GM21529 (cell line): ENCODE data around the gene U2AF2.

Experiments
- ATAC-seq: cut with Tn5 transposase; IDR thresholded peaks from one replicate; pipeline ENCODE4 v1.9.1; 2021; ENCODE audit not compliant: unreplicated experiment

Gene U2AF2

DNA sequence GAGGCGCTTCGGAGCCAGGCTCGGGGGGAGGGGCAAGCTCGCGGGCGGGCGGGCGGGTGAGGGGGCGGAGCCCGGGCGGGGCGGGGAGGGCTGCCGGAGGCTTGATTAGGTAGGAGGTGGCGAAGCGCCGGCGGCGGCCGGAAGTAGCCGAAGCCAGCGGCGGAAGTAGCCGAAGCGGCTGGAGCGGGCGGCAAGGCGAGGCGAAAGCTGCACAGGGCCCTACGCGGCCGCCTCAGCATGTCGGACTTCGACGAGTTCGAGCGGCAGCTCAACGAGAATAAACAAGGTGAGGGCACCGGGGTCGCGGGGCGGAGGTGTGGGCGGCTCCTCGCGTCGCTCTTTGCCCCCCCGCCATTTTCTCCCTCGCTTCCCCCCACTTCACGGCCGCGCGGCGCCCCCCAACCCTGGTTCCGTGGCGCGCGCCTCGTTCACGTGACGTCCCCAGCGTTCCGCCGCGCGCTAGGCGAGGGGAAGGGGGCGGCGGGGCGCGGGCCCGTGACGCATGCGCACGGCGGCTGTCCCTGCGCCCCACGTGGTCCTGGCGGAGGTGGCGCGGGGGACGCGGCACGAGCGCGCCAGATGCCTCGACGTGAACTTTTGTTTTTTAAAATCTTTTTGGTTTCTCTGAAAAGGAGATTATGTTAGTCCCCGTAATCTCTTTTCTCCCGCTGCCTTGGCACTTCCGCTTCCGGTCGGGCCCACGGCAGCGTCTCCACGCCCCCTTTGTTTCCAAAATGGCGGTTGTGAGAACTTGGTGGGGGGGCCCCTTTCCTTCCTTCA is at the start of gene U2AF2:
Gene U2AF2 (plus strand): TSS at position 168 of the 780 bp plus-strand sequence. CDS start 70 bp downstream, at position 238.
- ATAC-seq = peak; percentile 32

DNA sequence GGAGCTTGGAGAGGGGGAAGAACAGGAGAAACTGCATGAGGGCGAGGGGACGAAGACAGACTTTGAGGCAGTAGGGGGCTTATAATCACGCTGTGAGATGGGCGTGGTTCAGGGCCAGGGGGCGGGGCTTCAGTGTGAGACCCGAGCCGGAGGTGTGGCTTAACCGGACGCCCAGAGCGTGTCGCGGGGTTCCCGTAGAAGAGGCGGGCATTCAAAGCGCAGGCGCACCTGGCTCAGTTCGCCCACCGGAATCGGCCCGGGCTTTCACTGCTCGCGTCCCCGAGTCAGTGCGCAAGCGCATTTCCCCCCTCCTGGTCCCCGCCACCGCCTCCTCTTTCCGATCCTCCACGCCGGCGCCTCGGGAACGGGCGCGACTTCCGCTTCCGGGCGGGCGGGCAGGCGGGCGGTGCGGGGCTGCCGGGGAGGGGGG is 49.6 kb upstream of the U2AF2 start:
- ATAC-seq = peak; percentile 67

DNA sequence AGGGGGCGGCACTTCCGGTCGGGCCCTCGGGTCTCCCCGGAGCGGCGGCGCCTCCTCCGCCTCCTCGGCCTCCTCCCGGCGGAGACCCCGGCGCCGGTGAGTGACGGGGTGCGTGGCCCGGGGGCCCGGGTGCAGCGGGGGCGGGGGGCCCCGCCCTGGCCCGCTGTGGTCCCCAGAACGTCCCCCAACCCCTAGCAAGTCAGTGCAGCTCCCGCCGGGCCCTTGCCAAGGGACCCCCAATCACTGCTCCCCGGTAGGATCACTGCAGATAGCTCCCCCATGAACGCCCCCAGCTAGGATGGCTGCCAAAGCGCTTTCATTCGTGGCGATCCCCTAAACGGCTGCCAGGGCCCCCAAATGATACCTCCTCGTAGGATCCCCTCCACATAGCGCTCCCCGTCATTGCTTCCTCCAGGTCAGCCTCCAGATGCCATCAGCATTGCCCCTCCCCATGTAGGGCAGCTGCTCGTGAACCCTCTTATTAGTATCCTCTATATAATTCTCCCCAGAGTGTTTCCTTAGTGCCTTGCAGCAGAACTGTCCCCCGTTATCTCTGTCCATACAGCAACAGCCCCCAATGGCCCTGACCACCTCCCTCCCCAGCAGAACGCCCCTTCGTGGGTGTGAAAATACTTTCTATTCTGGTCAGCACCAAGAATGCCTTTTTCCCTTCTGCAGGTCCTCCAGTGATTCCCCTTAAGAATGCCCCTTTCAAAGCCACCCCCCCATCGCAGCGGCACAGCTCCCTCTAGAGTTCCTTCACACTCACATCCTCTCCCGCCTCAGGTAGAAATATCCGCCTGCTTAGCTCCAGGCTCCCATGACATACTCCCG is 49.0 kb upstream of the U2AF2 start, which contains the start of gene ZNF865:
Gene ZNF865 (plus strand): TSS at position 11 of the 834 bp plus-strand sequence. CDS start 7,972 bp downstream, outside the sequence.
- peak; percentile 1 for ATAC-seq

DNA sequence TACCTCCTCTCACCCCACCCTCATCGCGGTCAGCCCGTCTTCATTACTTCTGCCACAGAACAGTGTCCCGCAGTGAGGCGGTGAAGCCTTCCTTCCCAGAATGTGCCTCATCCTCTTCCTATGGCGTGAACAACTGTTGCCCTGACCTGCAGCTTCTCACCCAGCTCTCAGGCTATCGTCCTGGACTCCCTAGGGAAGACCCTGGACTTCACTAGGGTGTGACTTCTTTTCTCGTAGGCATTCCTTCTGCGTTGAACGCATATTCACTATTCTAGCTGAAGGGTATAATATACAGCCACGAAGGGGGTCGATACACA is 48.4 kb upstream of the U2AF2 start:
- no peak for ATAC-seq

DNA sequence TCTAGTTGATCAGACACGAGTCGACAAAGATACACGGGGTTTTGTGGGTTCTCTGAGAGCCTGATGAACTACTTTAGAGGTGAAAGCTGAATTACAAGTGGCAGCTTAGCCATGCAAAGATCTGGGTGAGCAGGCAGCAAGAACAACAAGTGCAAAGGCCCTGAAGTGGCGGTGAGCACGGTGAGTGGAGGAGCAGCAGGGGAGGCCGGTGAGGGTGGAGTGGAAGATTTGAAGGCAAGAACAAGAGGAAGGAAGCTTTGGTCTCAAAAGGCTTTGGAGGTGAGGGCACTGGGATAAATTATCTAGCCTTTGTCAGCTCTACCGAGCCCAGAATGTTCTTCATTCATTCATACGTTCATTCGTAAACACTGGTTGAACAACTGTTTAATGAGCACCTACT is 48.0 kb upstream of the U2AF2 start:
- no peak for ATAC-seq

DNA sequence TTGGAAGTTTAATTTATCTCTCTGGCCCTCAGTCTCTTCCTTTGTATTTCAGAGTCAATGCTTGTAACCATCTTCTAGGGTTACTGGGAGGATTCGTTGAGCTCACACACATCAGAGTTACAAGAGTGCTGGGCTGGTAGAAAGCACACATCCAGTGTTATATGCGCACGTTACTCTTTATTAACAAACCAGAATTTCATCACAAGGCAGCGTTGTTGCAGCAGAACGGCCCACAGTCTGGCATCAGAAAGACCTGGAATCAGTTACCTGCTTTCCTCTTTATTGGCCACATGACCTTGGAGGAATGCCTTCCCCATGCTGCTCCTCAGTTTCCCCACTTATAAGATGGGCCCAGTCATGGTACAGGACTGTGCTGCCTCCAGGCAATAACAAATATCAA is 45.5 kb upstream of the U2AF2 start:
- ATAC-seq = no peak

DNA sequence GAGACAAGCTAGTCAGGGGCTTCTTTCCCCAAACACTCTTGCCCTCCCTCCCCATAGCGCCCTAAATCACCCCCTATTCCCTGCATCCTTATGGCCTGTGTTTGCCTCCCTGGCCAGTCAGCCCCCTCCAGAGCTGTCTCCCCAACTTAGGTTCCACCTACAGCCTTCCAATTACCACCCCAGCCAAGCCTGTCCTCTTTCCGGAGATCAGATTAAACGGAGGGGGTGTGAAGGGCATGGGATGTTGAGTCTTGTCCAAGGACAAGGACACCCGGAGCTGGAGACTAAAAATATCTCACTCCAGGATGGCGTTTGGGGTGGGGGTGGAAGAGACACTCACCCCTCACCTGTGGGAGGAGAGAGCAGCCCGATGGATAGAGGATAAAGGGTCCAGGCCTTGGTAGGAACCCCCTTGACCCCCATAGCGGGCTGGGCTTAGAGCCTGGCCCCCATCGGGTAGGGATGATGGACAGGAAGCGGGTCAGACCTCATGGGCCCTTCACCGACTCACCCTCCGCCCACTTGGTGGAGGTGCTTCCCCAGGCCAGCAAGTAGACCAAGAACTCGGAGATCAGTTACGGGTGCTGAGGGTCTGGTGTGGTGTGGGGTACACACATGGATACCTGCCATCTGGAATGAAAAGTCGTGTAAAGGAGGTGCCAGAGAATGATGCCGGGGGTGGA is 43.4 kb upstream of the U2AF2 start:
- ATAC-seq = no peak

DNA sequence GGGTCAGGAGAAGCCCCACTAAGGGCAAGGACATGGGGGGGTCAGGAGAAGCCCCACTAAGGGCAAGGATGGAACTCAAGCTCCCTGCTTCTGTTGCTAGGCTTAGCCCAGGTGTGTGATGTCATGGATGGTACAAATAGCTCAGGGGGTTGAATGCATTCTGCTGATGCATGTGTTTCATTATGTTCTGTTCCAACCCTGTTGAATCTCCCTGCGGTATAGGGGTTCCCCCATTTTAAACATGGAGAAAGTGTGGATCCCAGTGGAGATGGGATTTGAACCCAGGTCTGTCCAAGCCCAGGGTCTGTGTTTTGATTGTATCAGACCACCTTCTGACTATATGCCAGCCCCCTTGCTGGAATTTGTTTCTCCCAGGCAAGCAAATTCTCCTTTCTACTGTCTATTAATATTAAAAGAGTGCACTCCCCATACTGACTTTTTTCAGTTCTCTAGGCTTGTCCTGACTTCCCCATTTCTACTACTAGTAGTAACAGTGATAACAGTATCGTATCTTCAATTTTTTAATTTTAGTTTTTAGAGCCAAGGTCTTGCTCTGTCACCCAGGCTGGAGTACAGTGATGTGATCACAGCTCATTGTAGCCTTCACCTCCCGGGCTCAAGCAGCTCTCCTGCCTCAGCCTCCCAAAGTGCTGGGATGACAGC is 42.7 kb upstream of the U2AF2 start:
- no peak for ATAC-seq

DNA sequence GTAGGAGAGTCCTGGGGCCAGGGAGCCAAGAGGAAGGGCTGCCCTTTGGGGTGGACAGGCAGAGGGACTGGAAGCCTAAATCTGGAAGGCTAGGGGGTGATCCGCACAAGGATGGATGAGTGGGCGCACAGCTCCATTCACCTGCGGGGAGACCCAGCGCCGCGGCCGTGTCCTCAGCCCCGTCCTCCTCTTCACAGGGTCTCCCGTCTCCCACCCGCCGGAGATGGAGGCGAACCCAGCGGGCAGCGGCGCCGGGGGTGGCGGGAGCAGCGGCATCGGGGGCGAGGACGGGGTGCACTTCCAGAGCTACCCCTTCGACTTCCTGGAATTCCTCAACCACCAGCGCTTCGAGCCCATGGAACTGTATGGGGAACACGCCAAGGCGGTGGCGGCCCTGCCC is 41.4 kb upstream of the U2AF2 start:
- no peak for ATAC-seq

DNA sequence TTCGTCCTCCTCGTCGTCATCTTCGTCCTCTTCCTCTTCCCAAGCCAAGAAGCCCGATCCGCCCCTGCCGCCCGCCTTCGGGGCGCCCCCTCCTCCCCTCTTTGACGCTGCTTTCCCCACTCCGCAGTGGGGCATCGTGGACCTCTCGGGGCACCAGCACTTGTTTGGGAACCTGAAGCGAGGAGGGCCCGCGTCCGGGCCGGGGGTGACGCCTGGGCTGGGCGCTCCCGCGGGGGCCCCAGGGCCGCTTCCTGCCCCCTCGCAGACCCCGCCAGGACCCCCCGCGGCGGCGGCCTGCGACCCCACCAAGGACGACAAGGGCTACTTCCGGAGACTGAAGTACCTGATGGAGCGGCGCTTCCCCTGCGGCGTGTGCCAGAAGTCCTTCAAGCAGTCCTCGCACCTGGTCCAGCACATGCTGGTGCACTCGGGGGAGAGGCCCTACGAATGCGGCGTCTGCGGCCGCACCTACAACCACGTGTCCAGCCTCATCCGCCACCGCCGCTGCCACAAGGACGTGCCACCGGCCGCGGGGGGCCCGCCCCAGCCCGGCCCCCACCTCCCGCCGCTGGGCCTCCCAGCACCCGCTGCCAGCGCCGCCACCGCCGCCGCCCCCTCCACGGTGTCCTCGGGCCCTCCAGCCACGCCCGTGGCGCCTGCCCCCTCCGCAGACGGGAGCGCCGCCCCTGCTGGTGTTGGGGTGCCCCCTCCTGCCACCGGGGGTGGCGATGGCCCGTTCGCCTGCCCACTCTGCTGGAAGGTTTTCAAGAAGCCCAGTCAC is 40.7 kb upstream of the U2AF2 start:
- ATAC-seq = no peak

DNA sequence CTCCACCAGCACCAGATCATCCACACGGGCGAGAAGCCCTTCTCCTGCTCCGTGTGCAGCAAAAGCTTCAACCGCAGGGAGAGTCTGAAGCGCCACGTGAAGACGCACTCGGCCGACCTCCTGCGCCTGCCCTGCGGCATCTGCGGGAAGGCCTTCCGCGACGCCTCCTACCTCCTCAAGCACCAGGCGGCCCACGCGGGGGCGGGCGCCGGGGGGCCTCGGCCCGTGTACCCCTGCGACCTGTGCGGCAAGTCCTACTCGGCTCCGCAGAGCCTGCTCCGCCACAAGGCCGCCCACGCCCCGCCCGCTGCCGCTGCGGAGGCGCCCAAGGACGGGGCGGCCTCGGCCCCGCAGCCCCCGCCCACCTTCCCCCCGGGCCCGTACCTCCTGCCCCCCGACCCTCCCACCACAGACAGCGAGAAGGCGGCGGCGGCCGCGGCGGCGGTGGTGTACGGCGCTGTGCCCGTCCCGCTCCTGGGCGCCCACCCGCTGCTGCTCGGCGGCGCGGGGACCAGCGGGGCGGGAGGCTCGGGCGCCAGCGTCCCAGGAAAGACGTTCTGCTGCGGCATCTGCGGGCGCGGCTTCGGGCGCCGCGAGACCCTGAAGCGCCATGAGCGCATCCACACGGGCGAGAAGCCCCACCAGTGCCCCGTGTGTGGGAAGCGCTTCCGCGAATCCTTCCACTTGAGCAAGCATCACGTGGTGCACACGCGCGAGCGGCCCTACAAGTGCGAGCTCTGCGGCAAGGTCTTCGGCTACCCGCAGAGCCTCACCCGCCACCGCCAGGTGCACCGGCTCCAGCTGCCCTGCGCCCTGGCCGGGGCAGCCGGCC is 39.9 kb upstream of the U2AF2 start:
- no peak for ATAC-seq

DNA sequence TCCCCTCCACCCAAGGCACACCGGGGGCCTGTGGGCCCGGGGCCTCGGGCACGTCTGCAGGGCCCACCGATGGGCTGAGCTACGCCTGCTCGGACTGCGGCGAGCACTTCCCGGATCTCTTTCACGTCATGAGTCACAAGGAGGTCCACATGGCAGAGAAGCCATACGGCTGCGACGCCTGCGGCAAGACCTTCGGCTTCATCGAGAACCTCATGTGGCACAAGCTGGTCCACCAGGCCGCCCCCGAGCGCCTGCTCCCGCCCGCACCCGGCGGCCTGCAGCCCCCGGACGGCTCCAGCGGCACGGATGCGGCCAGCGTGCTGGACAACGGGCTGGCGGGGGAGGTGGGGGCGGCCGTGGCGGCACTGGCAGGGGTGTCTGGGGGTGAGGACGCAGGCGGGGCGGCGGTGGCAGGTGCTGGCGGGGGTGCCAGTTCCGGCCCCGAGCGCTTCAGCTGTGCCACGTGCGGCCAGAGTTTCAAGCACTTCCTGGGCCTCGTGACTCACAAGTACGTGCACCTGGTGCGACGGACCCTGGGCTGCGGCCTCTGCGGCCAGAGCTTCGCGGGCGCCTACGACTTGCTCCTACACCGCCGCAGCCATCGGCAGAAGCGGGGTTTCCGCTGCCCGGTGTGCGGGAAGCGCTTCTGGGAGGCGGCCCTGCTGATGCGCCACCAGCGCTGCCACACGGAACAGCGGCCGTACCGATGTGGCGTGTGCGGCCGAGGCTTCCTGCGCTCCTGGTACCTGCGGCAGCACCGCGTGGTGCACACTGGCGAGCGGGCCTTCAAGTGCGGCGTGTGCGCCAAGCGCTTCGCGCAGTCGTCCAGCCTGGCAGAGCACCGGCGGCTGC is 39.1 kb upstream of the U2AF2 start:
- ATAC-seq = no peak

DNA sequence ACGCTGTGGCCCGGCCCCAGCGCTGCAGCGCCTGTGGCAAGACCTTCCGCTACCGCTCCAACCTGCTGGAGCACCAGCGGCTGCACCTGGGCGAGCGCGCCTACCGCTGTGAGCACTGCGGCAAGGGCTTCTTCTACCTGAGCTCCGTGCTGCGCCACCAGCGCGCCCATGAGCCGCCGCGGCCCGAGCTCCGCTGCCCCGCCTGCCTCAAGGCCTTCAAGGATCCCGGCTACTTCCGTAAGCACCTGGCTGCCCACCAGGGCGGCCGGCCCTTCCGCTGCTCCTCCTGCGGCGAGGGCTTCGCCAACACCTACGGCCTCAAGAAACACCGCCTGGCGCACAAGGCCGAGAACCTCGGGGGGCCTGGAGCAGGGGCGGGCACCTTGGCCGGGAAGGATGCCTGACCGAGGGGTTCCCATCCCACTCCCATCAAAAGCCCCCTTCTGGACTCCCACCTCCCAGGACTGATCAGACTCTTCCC is 38.4 kb upstream of the U2AF2 start:
- ATAC-seq = no peak

DNA sequence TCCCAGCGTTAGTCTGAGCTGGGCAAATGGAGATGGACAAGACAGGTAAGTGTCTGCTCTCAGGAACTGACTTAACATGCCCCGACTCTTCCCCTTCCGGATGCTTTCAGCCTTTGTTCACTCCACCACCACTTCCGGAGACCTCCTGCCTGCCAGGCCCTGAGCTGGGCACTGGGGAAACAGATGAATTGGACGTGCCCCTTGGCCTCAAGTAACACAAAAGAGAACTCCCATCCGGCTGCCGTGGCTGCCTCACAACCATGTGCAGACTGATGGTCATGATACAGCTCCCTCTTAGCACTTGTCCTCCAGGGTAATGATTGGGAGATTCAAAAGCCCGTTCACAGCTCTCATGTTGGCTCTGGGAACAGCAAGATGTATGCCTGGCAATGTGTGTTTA is 37.4 kb upstream of the U2AF2 start:
- ATAC-seq = no peak

DNA sequence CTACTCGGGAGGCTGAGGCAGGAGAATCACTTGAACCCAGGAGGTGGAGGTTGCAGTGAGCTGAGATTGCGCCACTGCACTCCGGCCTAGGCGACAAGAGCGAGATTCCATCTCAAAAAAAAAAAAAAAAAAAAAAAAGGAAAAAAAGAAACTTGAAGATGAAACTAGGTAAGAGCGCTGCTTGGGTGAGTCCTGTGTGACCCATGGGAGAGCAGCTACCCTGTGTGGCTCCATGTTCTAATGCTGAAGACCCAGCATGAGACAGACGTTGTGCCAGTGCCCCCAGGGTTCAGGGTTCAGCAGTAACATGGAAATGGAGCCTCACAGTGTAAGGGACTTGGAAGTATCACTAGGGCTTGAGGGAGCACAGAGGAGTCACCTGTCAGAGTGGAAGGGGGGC is 36.4 kb upstream of the U2AF2 start:
- ATAC-seq = no peak

DNA sequence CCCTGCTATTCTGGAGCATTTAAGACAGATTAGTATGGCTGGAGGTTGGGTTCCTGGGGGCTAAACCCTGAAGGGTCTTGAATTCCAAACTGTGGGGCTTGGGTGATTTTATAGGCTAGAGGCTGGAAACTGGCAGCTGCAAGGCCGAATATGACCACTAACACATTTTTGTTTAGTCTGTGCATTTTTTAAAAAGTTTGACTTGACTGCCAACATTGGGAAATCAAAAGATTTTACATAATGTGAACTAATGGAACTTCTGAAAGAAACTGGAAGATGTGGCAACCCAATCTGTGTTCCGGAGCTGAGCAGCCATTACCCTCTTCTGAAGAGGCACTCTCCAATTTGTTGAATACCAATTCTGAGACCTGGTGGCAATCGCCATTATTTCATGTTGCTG is 35.5 kb upstream of the U2AF2 start:
- ATAC-seq = no peak

DNA sequence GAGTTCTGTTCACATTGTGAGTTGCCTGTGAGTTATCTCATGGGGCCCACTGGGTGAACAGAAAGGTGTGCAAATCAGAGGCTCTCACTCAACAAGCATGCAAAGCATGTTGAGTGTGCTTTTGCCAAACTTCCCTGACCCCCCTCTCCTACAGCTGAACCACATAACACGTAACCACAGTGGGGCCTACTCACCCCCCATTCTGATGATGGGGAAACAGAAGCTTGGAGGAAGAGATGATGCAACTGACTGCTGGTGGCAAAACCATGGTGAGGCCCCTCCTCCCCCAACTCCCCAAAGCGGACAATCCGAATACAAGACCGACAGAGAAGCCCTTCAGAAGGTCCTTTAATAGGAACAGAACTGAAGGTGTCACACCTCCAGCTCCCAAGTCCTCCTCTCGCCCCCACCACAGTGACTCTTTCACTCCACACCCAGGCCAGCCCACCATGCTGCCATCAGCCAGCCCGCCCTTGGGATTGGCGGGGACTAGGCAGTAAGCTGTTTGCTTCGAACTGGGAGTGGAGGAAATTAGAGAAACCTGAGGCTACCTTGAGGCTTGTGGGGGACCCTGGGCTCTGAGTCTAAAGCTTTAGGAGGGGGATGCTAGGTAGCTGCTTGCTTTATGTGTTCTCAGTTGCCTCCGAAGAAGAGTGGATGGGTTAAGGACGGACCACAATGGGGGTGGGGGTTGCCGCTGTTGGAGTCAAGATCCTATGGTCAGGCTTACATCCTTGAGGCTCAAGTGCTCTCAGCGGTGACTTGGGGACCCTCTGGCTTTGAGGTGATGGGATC is 34.2 kb upstream of the U2AF2 start:
- ATAC-seq = no peak
